Activated T-cell treated with anti-CD3 and anti-CD28 coated beads, Interleukin-2, amount 50 U/mL, for 1 hour (primary cell): ENCODE data around the gene TGFB1I1.
"Not testable (repeated sequence)": the region's sequence is repeated elsewhere in the genome, so short reads cannot be mapped to it uniquely, and the experiment has no call there.

ENCODE experiments used
- DNase-seq: peaks from one replicate; pipeline ENCODE4 v3.0.0-alpha.2; 2020

TGFB1I1 gene

DNA sequence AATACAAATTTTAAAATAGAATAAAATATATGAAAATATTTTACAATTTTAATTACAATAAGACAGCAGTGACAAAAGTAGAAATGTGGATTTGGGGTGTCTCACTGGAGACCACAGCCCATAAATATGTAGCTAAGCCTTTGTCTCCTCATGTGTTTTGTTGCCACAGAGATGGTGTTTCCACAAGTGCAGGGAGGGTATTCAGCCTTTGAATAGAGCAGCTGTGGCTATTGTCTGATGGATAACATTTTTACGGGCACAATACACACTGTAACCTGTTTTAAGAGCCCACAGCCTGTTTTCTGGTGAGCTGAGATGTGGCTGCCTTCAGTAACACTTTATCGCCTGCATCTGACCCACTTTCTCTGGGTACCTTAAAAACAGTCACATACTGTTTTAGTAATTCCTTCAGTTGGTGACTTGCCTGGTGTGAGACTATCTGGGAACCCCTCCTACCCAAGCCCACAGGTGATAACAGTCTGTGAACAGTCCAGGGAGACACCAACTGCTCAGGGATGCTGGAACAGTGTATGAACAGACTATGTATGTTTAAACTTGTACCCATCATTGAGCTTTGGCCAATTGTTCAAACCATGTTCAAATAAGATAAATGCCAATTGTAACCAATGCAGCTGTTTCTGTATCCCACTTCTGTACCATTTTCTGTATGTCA, 47.9 kb downstream of the TGFB1I1 start:
- no peak for DNase-seq

DNA sequence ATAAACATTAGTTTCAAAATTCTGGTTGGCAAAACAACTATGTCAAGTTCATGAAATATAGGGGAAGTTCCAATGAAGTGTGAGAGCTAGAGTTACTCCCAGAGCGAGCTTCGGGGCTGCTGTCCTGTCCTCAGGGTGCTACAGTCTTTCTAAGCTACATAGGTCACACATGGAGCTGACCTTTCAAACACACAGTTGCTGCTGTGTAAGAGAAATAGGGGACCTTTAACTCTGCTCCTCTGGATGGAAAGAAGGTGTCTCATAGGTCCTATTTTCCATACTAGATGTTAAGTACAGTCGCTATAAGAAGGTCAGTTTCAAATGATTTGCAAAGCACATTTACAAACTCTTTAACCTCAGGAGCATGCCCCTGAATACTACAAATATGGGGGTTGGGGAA, 49.4 kb downstream of the TGFB1I1 start:
- DNase-seq = no peak

DNA sequence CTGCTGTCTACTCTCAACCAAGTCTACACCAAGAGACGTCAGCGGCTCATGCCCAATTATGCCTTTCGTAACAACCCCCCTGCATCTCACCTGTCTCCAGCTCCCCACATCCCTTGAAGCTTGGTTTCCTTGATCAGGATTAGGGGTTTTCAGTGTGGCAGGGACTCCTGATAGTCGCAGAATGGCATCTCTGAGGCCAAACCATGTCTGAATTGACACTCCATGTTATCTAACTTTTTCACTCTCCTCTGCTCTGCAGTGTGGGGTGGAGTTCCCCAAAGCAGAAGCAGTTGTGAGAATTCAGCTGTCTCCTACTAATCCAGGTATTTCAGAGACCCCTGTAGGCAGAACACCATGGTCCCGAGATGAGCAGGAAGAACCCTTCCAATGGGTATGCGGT, 50.1 kb downstream of the TGFB1I1 start:
- DNase-seq = no peak

DNA sequence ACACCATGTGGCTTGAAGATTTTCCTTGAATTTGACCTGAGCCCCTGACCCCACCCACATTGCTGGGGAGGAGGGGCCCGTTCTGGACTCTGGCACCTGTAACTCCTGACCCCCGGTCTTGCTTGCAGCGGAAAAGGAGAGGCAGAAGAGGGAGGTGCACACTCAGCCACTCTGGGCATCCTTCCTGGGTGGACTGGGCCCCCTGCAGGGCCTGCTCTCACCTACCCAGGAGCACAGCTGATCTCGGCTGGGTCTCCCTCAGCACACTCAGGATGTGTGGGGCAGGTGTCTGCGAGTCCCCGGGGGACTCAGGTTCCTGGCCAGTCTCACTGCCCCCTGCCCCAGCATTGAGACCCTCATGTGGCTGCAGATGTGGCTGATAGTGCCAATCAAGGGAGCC, 51.8 kb downstream of the TGFB1I1 start:
- DNase-seq = not testable (repeated sequence)

DNA sequence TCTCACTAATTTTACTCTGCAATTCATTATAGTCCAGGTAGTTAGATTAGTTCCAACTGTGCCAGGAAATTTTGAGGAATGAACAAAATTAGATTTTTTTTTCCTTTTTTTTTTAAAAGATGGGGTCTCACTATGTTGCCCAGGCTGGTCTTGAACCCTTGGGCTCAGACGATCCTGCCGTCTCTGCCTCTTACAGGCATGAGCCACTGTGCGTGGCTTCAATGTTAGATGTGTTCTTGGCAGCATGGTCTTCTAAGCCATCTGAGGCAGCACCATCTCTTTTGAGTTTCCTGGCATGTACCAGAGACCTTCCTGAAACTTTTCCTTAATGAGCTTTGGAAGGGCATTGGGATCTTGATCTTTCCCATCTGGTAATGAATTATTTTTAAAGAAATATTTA, 53.2 kb downstream of the TGFB1I1 start:
- no peak for DNase-seq
